WTC11 (cell line): ENCODE results near the gene FAM20A.

ENCODE experiments used
- ATF1 ChIP-seq: sonication (generic); formaldehyde crosslinking; IDR thresholded peaks from 2 replicates; pipeline ENCODE4 v1.8.1; 2023; ENCODE audit warnings: mild to moderate bottlenecking, moderate library complexity, missing genetic modification reagents
- CTCF ChIP-seq: fragments of 200-600 bp; IDR thresholded peaks from 2 replicates; pipeline ENCODE4 v1.8.0; 2022; ENCODE audit warnings: antibody characterized with exemption
- ESRRA ChIP-seq: sonication (generic); formaldehyde crosslinking; IDR thresholded peaks from 2 replicates; pipeline ENCODE4 v1.8.1; 2022; ENCODE audit warnings: mild to moderate bottlenecking, missing genetic modification reagents, borderline replicate concordance
- IRF2 ChIP-seq: sonication (generic); formaldehyde crosslinking; IDR thresholded peaks from 2 replicates; pipeline ENCODE4 v1.8.0; 2022; ENCODE audit warnings: low read depth, missing genetic modification reagents, borderline replicate concordance
- JUN ChIP-seq: sonication (generic); formaldehyde crosslinking; IDR thresholded peaks from 2 replicates; pipeline ENCODE4 v1.8.0; 2023; ENCODE audit warnings: mild to moderate bottlenecking, missing genetic modification reagents
- MLX ChIP-seq: sonication (generic); formaldehyde crosslinking; IDR thresholded peaks from 2 replicates; pipeline ENCODE4 v1.8.1; 2023; ENCODE audit warnings: mild to moderate bottlenecking, missing genetic modification reagents, moderate library complexity
- NFE2L1 ChIP-seq: sonication (generic); formaldehyde crosslinking; IDR thresholded peaks from 2 replicates; pipeline ENCODE4 v1.8.1; 2023; ENCODE audit warnings: missing genetic modification reagents
- NFYB ChIP-seq: sonication (generic); formaldehyde crosslinking; conservative IDR thresholded peaks from 2 replicates; pipeline ENCODE4 v1.8.0; 2022; ENCODE audit warnings: low read depth, missing genetic modification reagents
- NR3C1 ChIP-seq: sonication (generic); formaldehyde crosslinking; conservative IDR thresholded peaks from 2 replicates; pipeline ENCODE4 v1.8.1; 2023; ENCODE audit warnings: low read depth, mild to moderate bottlenecking, missing genetic modification reagents
- SMAD4 ChIP-seq: sonication (generic); formaldehyde crosslinking; IDR thresholded peaks from 2 replicates; pipeline ENCODE4 v1.8.0; 2022; ENCODE audit warnings: mild to moderate bottlenecking, missing genetic modification reagents
- SP1 ChIP-seq: sonication (generic); formaldehyde crosslinking; conservative IDR thresholded peaks from 2 replicates; pipeline ENCODE4 v1.8.1; 2022; ENCODE audit warnings: missing genetic modification reagents
- ZBTB21 ChIP-seq: sonication (generic); formaldehyde crosslinking; IDR thresholded peaks from 2 replicates; pipeline ENCODE4 v1.8.1; 2023; ENCODE audit warnings: mild to moderate bottlenecking, missing genetic modification reagents, borderline replicate concordance
- TF ChIP-seq, protein P1 (sequence below): sonication (generic); formaldehyde crosslinking; IDR thresholded peaks from 2 replicates; pipeline ENCODE4 v1.8.1; 2022; ENCODE audit warnings: missing genetic modification reagents, borderline replicate concordance

- TF ChIP-seq SP1: no peak
- TF ChIP-seq JUN (CRISPR knock-in tag): no peak
- no peak for TF ChIP-seq CTCF
- TF ChIP-seq SMAD4 (CRISPR knock-in tag): no peak
- TF ChIP-seq ATF1 (CRISPR knock-in tag): no peak
- TF ChIP-seq NFYB: no peak
- no peak for TF ChIP-seq NR3C1 (CRISPR knock-in tag)
- no peak for TF ChIP-seq IRF2 (CRISPR knock-in tag)
- no peak for TF ChIP-seq ZBTB21 (CRISPR knock-in tag)
- TF ChIP-seq NFE2L1: no peak
- TF ChIP-seq ESRRA (CRISPR knock-in tag): no peak
- no peak for TF ChIP-seq MLX (CRISPR knock-in tag)
- TF ChIP-seq, protein P1, sequence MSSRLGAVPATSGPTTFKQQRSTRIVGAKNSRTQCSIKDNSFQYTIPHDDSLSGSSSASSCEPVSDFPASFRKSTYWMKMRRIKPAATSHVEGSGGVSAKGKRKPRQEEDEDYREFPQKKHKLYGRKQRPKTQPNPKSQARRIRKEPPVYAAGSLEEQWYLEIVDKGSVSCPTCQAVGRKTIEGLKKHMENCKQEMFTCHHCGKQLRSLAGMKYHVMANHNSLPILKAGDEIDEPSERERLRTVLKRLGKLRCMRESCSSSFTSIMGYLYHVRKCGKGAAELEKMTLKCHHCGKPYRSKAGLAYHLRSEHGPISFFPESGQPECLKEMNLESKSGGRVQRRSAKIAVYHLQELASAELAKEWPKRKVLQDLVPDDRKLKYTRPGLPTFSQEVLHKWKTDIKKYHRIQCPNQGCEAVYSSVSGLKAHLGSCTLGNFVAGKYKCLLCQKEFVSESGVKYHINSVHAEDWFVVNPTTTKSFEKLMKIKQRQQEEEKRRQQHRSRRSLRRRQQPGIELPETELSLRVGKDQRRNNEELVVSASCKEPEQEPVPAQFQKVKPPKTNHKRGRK (CRISPR knock-in tag): no peak
Measured at GRCh38 chr17:68601565-68602288, 560 bp upstream of the FAM20A start.
